Measurements from ENCODE around the gene FRYL.
"Not testable (repeated sequence)": the region's sequence is repeated elsewhere in the genome, so short reads cannot be mapped to it uniquely, and the experiment has no call there.

FRYL gene

GRCh38 chr4:48779998-48780864, at the start of gene FRYL:
FRYL (minus strand) TSS chr4:48780279; CDS start chr4:48634410, 145,869 bp downstream.
- peak within 1 kb of the TSS; percentile 84 for H3K4me3 ChIP-seq (ENCODE audit: low read depth, low read length)

GRCh38 chr4:48827622-48828021, 47.5 kb upstream of the FRYL start:
- no peak overlapping the region for H3K4me3 ChIP-seq (ENCODE audit: low read depth, low read length)

GRCh38 chr4:48821431-48821830, 41.4 kb upstream of the FRYL start:
- H3K4me3 ChIP-seq (ENCODE audit: low read depth, low read length), result not testable (repeated sequence)

- no peak overlapping the region for H3K4me3 ChIP-seq (ENCODE audit: low read depth, low read length)
Observed at GRCh38 chr4:48816971-48817370, 36.9 kb upstream of the FRYL start.

- H3K4me3 ChIP-seq (ENCODE audit: low read depth, low read length), result not testable (repeated sequence)
Observed at GRCh38 chr4:48816297-48816696, 36.2 kb upstream of the FRYL start.

- H3K4me3 ChIP-seq (ENCODE audit: low read depth, low read length), result no peak overlapping the region
Observed at GRCh38 chr4:48815483-48815882, 35.4 kb upstream of the FRYL start.

- no peak overlapping the region for H3K4me3 ChIP-seq (ENCODE audit: low read depth, low read length)
Observed at GRCh38 chr4:48813964-48814363, 33.9 kb upstream of the FRYL start.

GRCh38 chr4:48812866-48813265, 32.8 kb upstream of the FRYL start:
- no peak overlapping the region for H3K4me3 ChIP-seq (ENCODE audit: low read depth, low read length)

GRCh38 chr4:48804584-48805301, 24.7 kb upstream of the FRYL start:
- no peak overlapping the region for H3K4me3 ChIP-seq (ENCODE audit: low read depth, low read length)

- H3K4me3 ChIP-seq (ENCODE audit: low read depth, low read length), result no peak overlapping the region
Observed at GRCh38 chr4:48801016-48801715, 21.1 kb upstream of the FRYL start.

GRCh38 chr4:48800155-48800554, 20.1 kb upstream of the FRYL start:
- H3K4me3 ChIP-seq (ENCODE audit: low read depth, low read length), result not testable (repeated sequence)

GRCh38 chr4:48799157-48799556, 19.1 kb upstream of the FRYL start:
- no peak overlapping the region for H3K4me3 ChIP-seq (ENCODE audit: low read depth, low read length)

- no peak overlapping the region for H3K4me3 ChIP-seq (ENCODE audit: low read depth, low read length)
Observed at GRCh38 chr4:48798117-48798516, 18.0 kb upstream of the FRYL start.

- no peak overlapping the region for H3K4me3 ChIP-seq (ENCODE audit: low read depth, low read length)
Observed at GRCh38 chr4:48796927-48797679, 17.0 kb upstream of the FRYL start.

- H3K4me3 ChIP-seq (ENCODE audit: low read depth, low read length), result no peak overlapping the region
Observed at GRCh38 chr4:48796191-48796926, 16.3 kb upstream of the FRYL start.

GRCh38 chr4:48795108-48795507, 15.0 kb upstream of the FRYL start:
- no peak overlapping the region for H3K4me3 ChIP-seq (ENCODE audit: low read depth, low read length)

- no peak overlapping the region for H3K4me3 ChIP-seq (ENCODE audit: low read depth, low read length)
Observed at GRCh38 chr4:48792348-48793006, 12.4 kb upstream of the FRYL start.

GRCh38 chr4:48791313-48791712, 11.2 kb upstream of the FRYL start:
- no peak overlapping the region for H3K4me3 ChIP-seq (ENCODE audit: low read depth, low read length)

GRCh38 chr4:48790561-48790960, 10.5 kb upstream of the FRYL start:
- H3K4me3 ChIP-seq (ENCODE audit: low read depth, low read length), result no peak overlapping the region

- H3K4me3 ChIP-seq (ENCODE audit: low read depth, low read length), result no peak overlapping the region
Observed at GRCh38 chr4:48787056-48787455, 7.0 kb upstream of the FRYL start.

All from iPS-11a (cell line).